ENCODE results near the gene GRK7. TPM values are rescaled to one million over a fixed set of nuclear protein-coding genes. Genes with fewer than 3 reads are reported as not detected.

GRK7 gene
- total and polyA plus RNA-seq, 2 of the 13 experiments (the other 11 are each of a cell fraction or from before 2014, with no cell fraction given), result not detected

DNA sequence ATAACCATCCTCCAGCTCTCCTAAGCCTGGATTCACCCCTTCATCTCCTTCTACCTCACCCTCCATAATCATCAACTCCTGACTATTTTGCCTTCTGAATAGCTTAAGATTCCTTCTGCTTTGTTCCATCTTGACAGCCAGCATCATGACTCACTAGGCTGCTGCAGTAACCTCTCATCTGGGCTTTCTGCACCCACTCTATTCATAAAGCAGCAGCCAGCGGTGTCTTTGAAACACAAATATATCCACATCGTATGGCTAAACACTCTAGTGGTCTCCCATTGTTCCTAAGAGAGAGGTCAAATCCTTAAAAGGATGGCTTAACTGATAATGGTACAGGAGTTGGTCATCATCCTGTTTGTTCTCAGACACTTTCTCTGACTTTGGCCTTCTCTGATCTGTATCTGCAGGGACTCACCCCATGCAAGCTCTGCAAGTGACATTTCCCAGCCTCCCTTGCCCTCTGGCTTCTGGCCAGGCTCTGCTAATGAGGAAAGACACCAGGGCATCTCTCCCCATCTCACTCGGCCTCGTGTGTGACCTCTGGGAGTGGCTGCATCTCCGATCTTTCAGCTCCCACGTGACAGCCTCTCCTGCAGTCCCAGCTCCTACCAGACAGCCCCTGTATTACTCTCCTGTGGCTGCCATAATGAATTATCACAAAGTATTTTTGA, 6.2 kb downstream of the GRK7 start:
- no peak overlapping the region for H3K4me3 ChIP-seq (replicated peaks in 1 of 3; ENCODE audit: insufficient read depth in 1 of 3, low read depth in 2 of 3, low read length in 3 of 3)
- H2AFZ ChIP-seq (ENCODE audit: low read length), result no peak overlapping the region
- no peaks in the 10 kb centered on the region for H3K79me2 ChIP-seq (ENCODE audit: insufficient read depth, low read length)
- intact Hi-C loops (cut with micrococcal nuclease; ENCODE audit: unreplicated experiment) (no loop called here), in situ Hi-C loops (cut with HindIII; ENCODE audit: extremely low pct_ligation_motif_present, low pct_unique_long_range_greater_than_20kb) (no loop called here)
- no peak overlapping the region for H3K4me2 ChIP-seq (ENCODE audit: low read depth, low read length)
- H3K27me3 ChIP-seq (ENCODE audit: control insufficient read depth in 1 of 2, insufficient read depth in 2 of 2, low read length in 2 of 2), result 0 out of 5 replicates have a peak, but pooled peaks cover 0 to 4% of the 10 kb centered on the region in 2 experiments
- TF ChIP-seq USF2 (IDR thresholded peaks at IDR 0.05; ENCODE audit: low read depth, low read length) (peak; percentile 51), USF2 (CRISPR knock-in tag; IDR thresholded peaks at IDR 0.05; ENCODE audit: borderline replicate concordance) (peak; percentile 46; the same call in 1 of the 2 replicates), MAX (IDR thresholded peaks at IDR 0.05) (0 out of 2 replicates have a peak, but pooled peaks have one; percentile 28), NR2F6 (IDR thresholded peaks at IDR 0.05) (0 out of 2 replicates have a peak, but pooled peaks have one; percentile 6), NR2F6 (CRISPR knock-in tag; IDR thresholded peaks at IDR 0.05) (no peak)
- TF ChIP-seq, protein P1, sequence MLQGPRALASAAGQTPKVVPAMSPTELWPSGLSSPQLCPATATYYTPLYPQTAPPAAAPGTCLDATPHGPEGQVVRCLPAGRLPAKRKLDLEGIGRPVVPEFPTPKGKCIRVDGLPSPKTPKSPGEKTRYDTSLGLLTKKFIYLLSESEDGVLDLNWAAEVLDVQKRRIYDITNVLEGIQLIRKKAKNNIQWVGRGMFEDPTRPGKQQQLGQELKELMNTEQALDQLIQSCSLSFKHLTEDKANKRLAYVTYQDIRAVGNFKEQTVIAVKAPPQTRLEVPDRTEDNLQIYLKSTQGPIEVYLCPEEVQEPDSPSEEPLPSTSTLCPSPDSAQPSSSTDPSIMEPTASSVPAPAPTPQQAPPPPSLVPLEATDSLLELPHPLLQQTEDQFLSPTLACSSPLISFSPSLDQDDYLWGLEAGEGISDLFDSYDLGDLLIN (CRISPR knock-in tag; IDR thresholded peaks at IDR 0.05; ENCODE audit: borderline replicate concordance), result no peak
- TF ChIP-seq, protein P2, sequence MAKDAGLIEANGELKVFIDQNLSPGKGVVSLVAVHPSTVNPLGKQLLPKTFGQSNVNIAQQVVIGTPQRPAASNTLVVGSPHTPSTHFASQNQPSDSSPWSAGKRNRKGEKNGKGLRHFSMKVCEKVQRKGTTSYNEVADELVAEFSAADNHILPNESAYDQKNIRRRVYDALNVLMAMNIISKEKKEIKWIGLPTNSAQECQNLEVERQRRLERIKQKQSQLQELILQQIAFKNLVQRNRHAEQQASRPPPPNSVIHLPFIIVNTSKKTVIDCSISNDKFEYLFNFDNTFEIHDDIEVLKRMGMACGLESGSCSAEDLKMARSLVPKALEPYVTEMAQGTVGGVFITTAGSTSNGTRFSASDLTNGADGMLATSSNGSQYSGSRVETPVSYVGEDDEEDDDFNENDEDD (CRISPR knock-in tag; IDR thresholded peaks at IDR 0.05; ENCODE audit: borderline replicate concordance), result 0 out of 2 replicates have a peak, but pooled peaks have one; percentile 14
- TF ChIP-seq, protein P3, sequence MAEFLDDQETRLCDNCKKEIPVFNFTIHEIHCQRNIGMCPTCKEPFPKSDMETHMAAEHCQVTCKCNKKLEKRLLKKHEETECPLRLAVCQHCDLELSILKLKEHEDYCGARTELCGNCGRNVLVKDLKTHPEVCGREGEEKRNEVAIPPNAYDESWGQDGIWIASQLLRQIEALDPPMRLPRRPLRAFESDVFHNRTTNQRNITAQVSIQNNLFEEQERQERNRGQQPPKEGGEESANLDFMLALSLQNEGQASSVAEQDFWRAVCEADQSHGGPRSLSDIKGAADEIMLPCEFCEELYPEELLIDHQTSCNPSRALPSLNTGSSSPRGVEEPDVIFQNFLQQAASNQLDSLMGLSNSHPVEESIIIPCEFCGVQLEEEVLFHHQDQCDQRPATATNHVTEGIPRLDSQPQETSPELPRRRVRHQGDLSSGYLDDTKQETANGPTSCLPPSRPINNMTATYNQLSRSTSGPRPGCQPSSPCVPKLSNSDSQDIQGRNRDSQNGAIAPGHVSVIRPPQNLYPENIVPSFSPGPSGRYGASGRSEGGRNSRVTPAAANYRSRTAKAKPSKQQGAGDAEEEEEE (CRISPR knock-in tag; IDR thresholded peaks at IDR 0.05; ENCODE audit: borderline replicate concordance), result no peak
- H3K36me3 ChIP-seq (replicated peaks in 1 of 2; ENCODE audit: control insufficient read depth in 1 of 2, insufficient read depth in 2 of 2, low read length in 2 of 2), result no peaks in the 10 kb centered on the region
- DNase-seq (ENCODE audit: low spot score) (peak; percentile 28), FAIRE-seq (peak; percentile 28), ATAC-seq (peak; percentile 87)
- CTCF ChIA-PET (ENCODE audit: low intra/inter-chr PET ratio, low total read pairs), result no interaction called here
- no peak overlapping the region for H3K27ac ChIP-seq (ENCODE audit: extremely low read length, insufficient read depth, low read length)
- 2% methylated on average over 6 of the region's 6 CpGs for WGBS (ENCODE audit: low lambda C conversion rate)
- no peaks in the 10 kb centered on the region for H4K20me1 ChIP-seq (ENCODE audit: insufficient read depth, low read length)
- no peaks in the 10 kb centered on the region for H3K9me3 ChIP-seq (ENCODE audit: low read length)
- BruUV-seq (replicated peaks), result no TSS peak
- POLR2A ChIA-PET, result no interaction called here
- H3K9ac ChIP-seq (ENCODE audit: insufficient read depth, low read depth, low read length), result no peak overlapping the region
- peaks cover 22% of the 10 kb centered on the region for H3K4me1 ChIP-seq (ENCODE audit: insufficient read depth, low read length)
